T-cell (primary cell): ENCODE results near the gene PPP2R2B. TPM values are rescaled to one million over a fixed set of nuclear protein-coding genes. Genes with fewer than 3 reads are reported as not detected.

Source experiments
- ATAC-seq, 4 experiments: fragments of 200-7000 bp in 3 of 4; fragments of 150-1000 bp in 1 of 4; cut with Tn5 transposase; replicated peaks in 1 of 4; 1 replicate in 3 of 4; 2 replicates in 1 of 4; pipeline ENCODE4 v1.10.0; 2021; ENCODE audit warnings: moderate library complexity in 3 of 4, mild to moderate bottlenecking in 2 of 4, moderate number of reproducible peaks in 1 of 4
- CTCF ChIA-PET, 2 donors: fragments of 300-600 bp; sonication (Branson Sonifier 250); formaldehyde crosslinking; loops; one replicate each; lab custom pipeline; 2022; ENCODE audit warnings: antibody characterized with exemption in 2 of 2; lab: Charles Lee
- POLR2A ChIA-PET, 2 donors: fragments of 300-600 bp; sonication (Branson Sonifier 250); formaldehyde crosslinking; loops; one replicate each; lab custom pipeline; 2022; ENCODE audit warnings: antibody characterized with exemption in 2 of 2; lab: Charles Lee
- DNase-seq, 35 experiments: peaks; one replicate each; pipeline versions ENCODE4 v3.0.0 to v3.0.0-alpha.2; 2013 to 2023
- H3K27ac ChIP-seq: one replicate; pipeline ENCODE4 v1.5.1; 2013; ENCODE audit warnings: low read length
- H3K27me3 ChIP-seq, 2 experiments: replicated peaks in 1 of 2; 1 replicate in 1 of 2; 2 replicates in 1 of 2; pipeline versions ENCODE4 v1.6.1 to v1.7.0; 2013; ENCODE audit warnings: low read length in 1 of 2, mixed read lengths in 1 of 2; ENCODE audit not compliant: control insufficient read depth in 2 of 2, insufficient read depth in 2 of 2; ENCODE audit errors: extremely low read depth in 1 of 2
- H3K36me3 ChIP-seq, 2 donors: 1 replicate in 1 of 2; 2 replicates in 1 of 2; pipeline versions ENCODE4 v1.6.1 to v1.7.0; 2013; ENCODE audit warnings: low read length in 1 of 2; ENCODE audit not compliant: control insufficient read depth in 2 of 2, insufficient read depth in 1 of 2; ENCODE audit errors: extremely low read depth in 1 of 2
- H3K4me1 ChIP-seq, 2 experiments: 1 replicate in 1 of 2; 2 replicates in 1 of 2; pipeline versions ENCODE4 v1.6.1 to v1.7.0; 2013; ENCODE audit warnings: low read length in 2 of 2, mixed read lengths in 1 of 2; ENCODE audit not compliant: insufficient read depth in 2 of 2, control insufficient read depth in 1 of 2; ENCODE audit errors: extremely low read depth in 1 of 2
- H3K4me3 ChIP-seq, 2 donors: 1 replicate in 1 of 2; 2 replicates in 1 of 2; pipeline versions ENCODE4 v1.5.1 to v1.7.0; 2013; ENCODE audit warnings: mild to moderate bottlenecking in 2 of 2, low read length in 1 of 2, moderate library complexity in 1 of 2; ENCODE audit not compliant: control insufficient read depth in 1 of 2; ENCODE audit errors: extremely low read depth in 1 of 2
- H3K9me3 ChIP-seq: 2 replicates; pipeline ENCODE4 v1.7.0; 2013
- H3K27ac Mint-ChIP-seq, 2 donors: one replicate each; pipeline ENCODE4 v1.8.0; 2020 to 2021; ENCODE audit warnings: mild to moderate bottlenecking in 2 of 2, mixed read lengths in 2 of 2
- H3K27me3 Mint-ChIP-seq, 2 donors: one replicate each; pipeline ENCODE4 v1.8.0; 2021 to 2022; ENCODE audit warnings: mixed read lengths in 2 of 2
- H3K36me3 Mint-ChIP-seq: one replicate; pipeline ENCODE4 v1.8.0; 2021; ENCODE audit warnings: mixed read lengths
- H3K4me1 Mint-ChIP-seq, 3 donors: one replicate each; pipeline ENCODE4 v1.8.0; 2020 to 2022; ENCODE audit warnings: mixed read lengths in 3 of 3, mild to moderate bottlenecking in 1 of 3
- H3K4me3 Mint-ChIP-seq, 3 donors: one replicate each; pipeline ENCODE4 v1.8.0; 2020 to 2022; ENCODE audit warnings: mild to moderate bottlenecking in 3 of 3, mixed read lengths in 3 of 3, moderate library complexity in 3 of 3
- H3K9me3 Mint-ChIP-seq, 3 donors: one replicate each; pipeline ENCODE4 v1.8.0; 2020 to 2022; ENCODE audit warnings: mixed read lengths in 3 of 3
- WGBS: methylation state at CpG from one replicate; pipeline ENCODE4 v1.1.5; 2013; ENCODE audit warnings: missing lambda C conversion rate; ENCODE audit not compliant: insufficient coverage; 5-methylcytosine and 5-hydroxymethylcytosine counted together
- total RNA-seq, 35 experiments: library from RNA in 6 of 35; stranded (reverse) in 6 of 35; fragments of 120-200 nt in 1 of 35; gene quantifications; one replicate each; pipeline versions ENCODE4 v1.2.1 to v1.2.4 and lab custom pipeline; 2013 to 2026

The PPP2R2B gene
- total RNA-seq, 5 donors from 2014 or later (not counting 1 experiment from before 2014, with no cell fraction given) = 1.5 to 10.6 (median 4.8) TPM

- Mint-ChIP-seq H3K27me3 (peaks cover 0 to 7% of the 10 kb centered on the region in 2 donors), H3K36me3 (no peaks in the 10 kb centered on the region), H3K9me3 (no peaks in the 10 kb centered on the region), H3K4me1 (no peaks in the 10 kb centered on the region), H3K4me3 (no peak overlapping the region), H3K27ac (no peak overlapping the region)
- no peaks in the 10 kb centered on the region for H3K9me3 ChIP-seq
- WGBS = 72% methylated on average over 4 of the region's 5 CpGs
- H3K27ac ChIP-seq = no peak overlapping the region
- no peaks in the 10 kb centered on the region for H3K4me1 ChIP-seq
- ChIA-PET POLR2A (no interaction called here), CTCF (no interaction called here)
- no peaks in the 10 kb centered on the region for H3K36me3 ChIP-seq
- no peak for DNase-seq
- no peaks in the 10 kb centered on the region for H3K27me3 ChIP-seq
- H3K4me3 ChIP-seq = no peak overlapping the region
- no peak for ATAC-seq
These were observed 28.8 kb downstream of the PPP2R2B start for GRCh38 chr5:146849694-146850303.

GRCh38 chr5:146848133-146848532 is 30.4 kb downstream of the PPP2R2B start:
- ChIA-PET POLR2A (no interaction called here), CTCF (no interaction called here)
- Histone ChIP-seq H3K9me3 (no peaks in the 10 kb centered on the region), H3K27ac (no peak overlapping the region), H3K4me1 (no peaks in the 10 kb centered on the region), H3K36me3 (no peaks in the 10 kb centered on the region), H3K4me3 (no peak overlapping the region), H3K27me3 (no peaks in the 10 kb centered on the region)
- H3K36me3 Mint-ChIP-seq = no peaks in the 10 kb centered on the region
- peaks cover 0 to 7% of the 10 kb centered on the region in 2 donors for H3K27me3 Mint-ChIP-seq
- ATAC-seq (no peak), DNase-seq (no peak)
- no peak overlapping the region for H3K27ac Mint-ChIP-seq
- no peaks in the 10 kb centered on the region for H3K4me1 Mint-ChIP-seq
- H3K9me3 Mint-ChIP-seq = no peaks in the 10 kb centered on the region
- WGBS = no CpG with 5 or more reads among the region's 1 CpG
- no peak overlapping the region for H3K4me3 Mint-ChIP-seq

DNA sequence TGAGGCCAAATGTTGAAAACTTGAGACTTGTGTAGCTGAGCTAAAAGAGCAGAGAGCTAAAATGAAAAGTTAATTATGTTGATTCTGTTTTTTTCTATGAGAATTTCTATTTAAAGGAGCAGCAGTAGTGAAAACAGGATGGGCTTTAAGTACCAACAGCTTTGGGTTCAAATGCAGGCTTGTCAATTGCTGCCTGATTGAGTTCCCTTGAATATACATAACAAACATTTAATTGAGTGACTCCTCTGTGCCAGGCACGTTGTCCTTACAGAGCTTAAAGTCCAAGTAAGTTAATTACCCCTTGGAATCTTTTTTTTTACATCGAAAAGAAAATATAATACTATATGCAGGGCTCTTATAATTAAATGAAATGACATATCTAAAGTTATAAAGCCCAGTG is 38.5 kb downstream of the PPP2R2B start:
- ATAC-seq = no peak
- POLR2A ChIA-PET = interaction anchor here in 1 of 2 donors (0.6 kb wide), 1 partner anchor 18 kb away, joined by 3 read pairs; no protein-coding TSS in a partner anchor
- no peaks in the 10 kb centered on the region for H3K4me1 Mint-ChIP-seq
- CTCF ChIA-PET = no interaction called here
- no peak overlapping the region for H3K27ac Mint-ChIP-seq
- Histone ChIP-seq H3K4me3 (no peak overlapping the region), H3K36me3 (no peaks in the 10 kb centered on the region), H3K27ac (no peak overlapping the region), H3K27me3 (no peaks in the 10 kb centered on the region), H3K9me3 (no peaks in the 10 kb centered on the region), H3K4me1 (no peaks in the 10 kb centered on the region)
- H3K4me3 Mint-ChIP-seq = no peak overlapping the region
- no peak for DNase-seq
- no peaks in the 10 kb centered on the region for H3K36me3 Mint-ChIP-seq
- no CpG with 5 or more reads among the region's 2 CpGs for WGBS
- peaks cover 6 to 12% (median 7%) of the 10 kb centered on the region in 3 donors for H3K9me3 Mint-ChIP-seq
- H3K27me3 Mint-ChIP-seq = peaks cover 0 to 4% of the 10 kb centered on the region in 2 donors

- ATAC-seq (no peak), DNase-seq (no peak)
- H3K9me3 Mint-ChIP-seq = peaks cover 6 to 10% (median 7%) of the 10 kb centered on the region in 3 donors
- Histone ChIP-seq H3K36me3 (no peaks in the 10 kb centered on the region), H3K27me3 (no peaks in the 10 kb centered on the region), H3K27ac (no peak overlapping the region), H3K4me1 (no peaks in the 10 kb centered on the region), H3K4me3 (no peak overlapping the region), H3K9me3 (no peaks in the 10 kb centered on the region)
- peaks cover 0 to 7% of the 10 kb centered on the region in 2 donors for H3K27me3 Mint-ChIP-seq
- ChIA-PET POLR2A (no interaction called here), CTCF (no interaction called here)
- H3K27ac Mint-ChIP-seq = no peak overlapping the region
- 63% methylated on average over 3 of the region's 3 CpGs for WGBS
- H3K36me3 Mint-ChIP-seq = no peaks in the 10 kb centered on the region
- H3K4me1 Mint-ChIP-seq = no peaks in the 10 kb centered on the region
- H3K4me3 Mint-ChIP-seq = no peak overlapping the region
These were observed 42.2 kb downstream of the PPP2R2B start for GRCh38 chr5:146836226-146836842.

DNA sequence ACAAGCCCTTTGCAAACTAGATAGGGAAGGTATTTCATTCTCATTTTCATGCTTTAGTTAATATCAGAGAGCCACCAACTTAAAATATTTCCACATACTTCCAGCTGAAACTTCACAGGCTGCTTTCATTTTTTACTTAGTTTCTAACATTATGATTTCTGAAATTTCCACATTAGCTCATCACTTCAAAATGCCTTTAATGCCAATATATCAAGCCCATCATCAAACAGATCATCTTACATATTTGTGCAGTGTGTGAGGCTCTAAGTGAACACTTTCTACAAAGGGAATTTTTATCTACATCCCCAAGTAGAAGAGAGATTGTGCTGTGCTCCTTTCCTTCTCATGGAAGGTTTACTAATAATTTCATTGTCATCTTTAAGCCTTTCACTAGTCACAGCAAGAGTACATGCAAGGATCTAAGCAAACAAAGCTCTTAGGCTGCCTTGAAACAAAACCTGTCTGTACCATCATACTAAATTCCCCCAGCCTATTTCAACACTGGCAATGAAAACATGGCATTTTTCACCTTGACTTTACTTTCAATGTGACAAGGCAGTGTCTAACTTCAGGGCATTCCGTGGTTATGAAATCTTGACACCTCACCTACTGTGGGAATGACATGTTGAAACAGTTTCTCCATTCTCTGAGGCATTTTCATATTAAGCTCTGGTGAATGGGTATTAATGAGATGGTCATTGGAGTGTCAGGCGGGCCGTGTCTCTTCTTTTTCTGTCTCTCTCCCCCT is 45.4 kb downstream of the PPP2R2B start:
- H3K27me3 ChIP-seq = no peaks in the 10 kb centered on the region
- DNase-seq (no peak), ATAC-seq (no peak)
- H3K4me1 Mint-ChIP-seq = no peaks in the 10 kb centered on the region
- ChIA-PET POLR2A (interaction anchor here in 1 of 2 donors (0.6 kb wide), 1 partner anchor 792 kb away, joined by 3 read pairs; no protein-coding TSS in a partner anchor), CTCF (no interaction called here)
- no peak overlapping the region for H3K4me3 ChIP-seq
- WGBS = no CpG with 5 or more reads among the region's 3 CpGs
- H3K4me3 Mint-ChIP-seq = no peak overlapping the region
- H3K27me3 Mint-ChIP-seq = peaks cover 0 to 5% of the 10 kb centered on the region in 2 donors
- no peaks in the 10 kb centered on the region for H3K9me3 Mint-ChIP-seq
- H3K36me3 ChIP-seq = no peaks in the 10 kb centered on the region
- no peak overlapping the region for H3K27ac ChIP-seq
- H3K4me1 ChIP-seq = no peaks in the 10 kb centered on the region
- no peaks in the 10 kb centered on the region for H3K9me3 ChIP-seq
- H3K27ac Mint-ChIP-seq = no peak overlapping the region
- no peaks in the 10 kb centered on the region for H3K36me3 Mint-ChIP-seq

- Mint-ChIP-seq H3K36me3 (no peaks in the 10 kb centered on the region), H3K27me3 (no peaks in the 10 kb centered on the region), H3K4me3 (no peak overlapping the region), H3K4me1 (no peaks in the 10 kb centered on the region), H3K27ac (no peak overlapping the region), H3K9me3 (no peaks in the 10 kb centered on the region)
- Histone ChIP-seq H3K4me1 (no peaks in the 10 kb centered on the region), H3K36me3 (no peaks in the 10 kb centered on the region), H3K27me3 (no peaks in the 10 kb centered on the region), H3K4me3 (no peak overlapping the region), H3K9me3 (no peaks in the 10 kb centered on the region), H3K27ac (no peak overlapping the region)
- ChIA-PET POLR2A (no interaction called here), CTCF (no interaction called here)
- no peak for ATAC-seq
- no peak for DNase-seq
These were observed 50.2 kb downstream of the PPP2R2B start for GRCh38 chr5:146828385-146828784.
